Measurements from ENCODE around the gene IQCB1.

GRCh38 chr3:121836481-121836880 is 1.6 kb upstream of the IQCB1 start:
- TF ChIP-seq MAFK (IDR thresholded peaks at IDR 0.05; ENCODE audit: low read depth, low read length) (no peak), MAX (IDR thresholded peaks at IDR 0.05) (no peak), POLR2AphosphoS5 (IDR thresholded peaks at IDR 0.05; ENCODE audit: low read depth, low read length) (no peak), PHF8 (conservative IDR thresholded peaks at IDR 0.05; ENCODE audit: low read depth, low read length) (no peak), POLR2A (IDR thresholded peaks at IDR 0.05; ENCODE audit: control extremely low read depth in 1 of 2, low read depth in 2 of 2, low read length in 2 of 2) (no peak)
